Measurements from ENCODE around the gene AVPR2.

- TF ChIP-seq CTCF (IDR thresholded peaks at IDR 0.05; ENCODE audit: low read depth, low read length), result no peak
- TF ChIP-seq POLR2A (IDR thresholded peaks at IDR 0.05; ENCODE audit: extremely low read depth, insufficient read length), result no peak
- TF ChIP-seq MAX (IDR thresholded peaks at IDR 0.05; ENCODE audit: low read depth, low read length), result no peak
- TF ChIP-seq MYC (IDR thresholded peaks at IDR 0.05; ENCODE audit: low read depth, low read length), result no peak
Measured at GRCh38 chrX:153948002-153948466, 43.6 kb downstream of the AVPR2 start.
